ENCODE results near the gene ACTN4. TPM values are rescaled to one million over a fixed set of nuclear protein-coding genes. Genes with fewer than 3 reads are reported as not detected.

The ACTN4 gene
- total RNA-seq, 1 donor from 2014 or later: 197 TPM

- Mint-ChIP-seq H3K27ac (no peak overlapping the region), H3K4me1 (no peaks in the 10 kb centered on the region), H3K4me3 (no peak overlapping the region), H3K36me3 (ENCODE audit: low read depth) (no peaks in the 10 kb centered on the region), H3K27me3 (peaks cover 9% of the 10 kb centered on the region), H3K9me3 (no peaks in the 10 kb centered on the region)
- no peak for ATAC-seq (ENCODE audit: low read depth)
- ChIA-PET CTCF (no interaction called here), POLR2A (no interaction called here)
- intact Hi-C loops (cut with micrococcal nuclease): no loop called here
- DNase-seq: no peak
- no peak for TF ChIP-seq CTCF (IDR thresholded peaks at IDR 0.05)
These were observed 131.3 kb downstream of the ACTN4 start for GRCh38 chr19:38778733-38779132.

DNA sequence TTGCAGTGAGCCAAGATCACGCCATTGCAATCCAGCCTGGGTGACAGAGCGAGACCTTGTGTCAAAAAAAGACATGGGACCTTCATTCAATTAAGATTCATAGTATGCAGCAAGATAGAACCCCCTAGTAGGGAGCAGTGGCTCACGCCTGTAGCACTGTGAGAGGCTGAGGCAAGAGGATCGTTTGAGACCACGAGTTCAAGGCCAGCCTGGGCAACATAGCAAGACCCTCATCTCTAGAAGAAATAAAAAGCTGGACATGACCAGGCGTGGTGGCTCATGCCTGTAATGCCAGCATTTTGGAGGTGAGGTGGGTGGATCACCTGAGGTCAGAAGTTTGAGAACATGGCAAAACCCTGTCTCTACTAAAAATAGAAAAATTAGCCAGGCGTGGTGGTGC is 133.0 kb downstream of the ACTN4 start:
- Mint-ChIP-seq H3K36me3 (ENCODE audit: low read depth) (no peaks in the 10 kb centered on the region), H3K4me3 (no peak overlapping the region), H3K27me3 (peaks cover 9% of the 10 kb centered on the region), H3K9me3 (no peaks in the 10 kb centered on the region), H3K4me1 (no peaks in the 10 kb centered on the region), H3K27ac (no peak overlapping the region)
- ATAC-seq (ENCODE audit: low read depth): no peak
- DNase-seq: no peak
- ChIA-PET POLR2A (no interaction called here), CTCF (no interaction called here)
- intact Hi-C loops (cut with micrococcal nuclease): no loop called here
- no peak for TF ChIP-seq CTCF (IDR thresholded peaks at IDR 0.05)

DNA sequence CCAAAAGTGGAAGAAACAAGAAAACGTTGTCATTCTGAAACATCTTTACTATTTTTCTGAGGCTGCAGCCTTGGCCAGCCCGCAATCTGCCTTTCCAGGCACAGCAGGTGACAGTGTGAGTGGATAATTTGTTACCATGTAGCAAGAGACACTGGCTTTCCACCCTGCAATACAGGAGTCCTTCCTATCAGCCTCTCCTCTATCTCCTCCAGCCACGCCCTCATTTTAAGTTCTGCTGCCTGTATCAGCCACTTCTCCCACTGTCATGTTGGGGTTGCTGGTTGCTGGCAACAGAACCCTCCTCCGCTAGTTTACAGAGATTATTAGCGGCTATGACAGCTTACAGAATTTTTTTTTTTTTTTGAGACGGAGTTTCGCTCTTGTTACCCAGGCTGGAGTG is 133.6 kb downstream of the ACTN4 start:
- no peak for TF ChIP-seq CTCF (IDR thresholded peaks at IDR 0.05)
- Mint-ChIP-seq H3K27me3 (peaks cover 9% of the 10 kb centered on the region), H3K9me3 (no peaks in the 10 kb centered on the region), H3K4me1 (no peaks in the 10 kb centered on the region), H3K4me3 (no peak overlapping the region), H3K36me3 (ENCODE audit: low read depth) (no peaks in the 10 kb centered on the region), H3K27ac (no peak overlapping the region)
- no peak for ATAC-seq (ENCODE audit: low read depth)
- ChIA-PET POLR2A (interaction anchor here (0.7 kb wide), 1 partner anchor 25 kb away, joined by 4 read pairs; no protein-coding TSS in a partner anchor), CTCF (no interaction called here)
- intact Hi-C loops (cut with micrococcal nuclease): no loop called here
- no peak for DNase-seq

Other genes with a start within 250 kb of the ACTN4 start
- gene FAM98C, start 244.6 kb upstream of the ACTN4 start, total RNA-seq: 38.3 and 40.0 TPM in 2 replicates
- gene RASGRP4, start 221.4 kb upstream of the ACTN4 start, total RNA-seq: 3.2 and 3.6 TPM in 2 replicates
- gene RYR1, start 214.0 kb upstream of the ACTN4 start, total RNA-seq: 4.1 and 5.1 TPM in 2 replicates
- 379 and 388 TPM in 2 replicates for gene MAP4K1, start 29.7 kb upstream of the ACTN4 start, total RNA-seq
- 344 and 385 TPM in 2 replicates for gene EIF3K, start 28.5 kb upstream of the ACTN4 start, total RNA-seq
- gene CAPN12, start 96.8 kb downstream of the ACTN4 start, total RNA-seq: 12.4 and 14.9 TPM in 2 replicates
- not detected in 2 replicates for gene LGALS7, start 125.9 kb downstream of the ACTN4 start, total RNA-seq
- gene LGALS7B, start 141.6 kb downstream of the ACTN4 start, total RNA-seq: not detected in 2 replicates
- 2.7 and 4.5 TPM in 2 replicates for gene LGALS4, start 165.3 kb downstream of the ACTN4 start, total RNA-seq
- 152 and 164 TPM in 2 replicates for gene ECH1, start 184.1 kb downstream of the ACTN4 start, total RNA-seq
- 528 and 546 TPM in 2 replicates for gene HNRNPL, start 202.3 kb downstream of the ACTN4 start, total RNA-seq
- gene RINL, start 230.6 kb downstream of the ACTN4 start, total RNA-seq: 53.5 and 65.0 TPM in 2 replicates